Stimulated activated naive CD4-positive, alpha-beta T cell treated with Interleukin-2 at 50 U/mL for 16 hours (primary cell): ENCODE data around the gene GAS2.

Experiments used
- DNase-seq: peaks from one replicate; lab custom pipeline; 2025; lab: John Stamatoyannopoulos, UW

GAS2 gene

DNA sequence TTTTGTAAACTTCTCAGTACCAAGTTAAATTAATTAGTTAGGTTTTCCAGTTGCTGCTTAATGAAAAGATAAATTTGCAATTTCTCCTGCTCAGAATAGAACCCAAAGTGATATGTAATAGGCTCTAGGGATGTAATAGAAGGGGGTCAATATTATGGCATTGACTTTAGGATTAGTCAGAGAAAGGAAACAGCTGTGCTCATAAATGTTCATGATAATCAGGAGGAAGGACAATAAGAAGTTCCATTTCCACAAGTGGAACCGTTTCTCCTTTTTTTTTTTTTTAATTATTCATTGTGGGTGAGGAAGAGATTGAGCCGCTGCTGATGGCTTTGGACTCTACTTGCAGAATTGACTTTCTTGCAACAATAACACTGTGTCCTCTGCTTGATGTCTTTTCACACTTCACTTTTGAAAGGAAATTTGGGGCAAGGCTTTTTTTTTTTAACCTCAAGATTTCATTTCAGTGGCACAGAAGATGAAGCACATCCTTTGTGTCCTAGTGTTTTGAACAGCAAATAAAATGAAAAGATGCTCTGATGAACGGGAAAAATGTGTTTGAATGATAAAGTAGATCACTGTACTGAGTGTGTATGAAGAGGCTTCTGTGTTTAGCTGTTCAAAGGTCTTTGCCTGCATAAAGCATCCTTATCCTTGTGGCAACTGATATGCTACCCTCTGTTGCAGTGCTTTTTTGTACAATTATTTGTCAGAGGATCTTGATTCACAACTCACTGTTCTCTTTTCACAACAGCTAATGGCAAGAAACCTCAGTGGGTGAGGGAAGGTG is 62.4 kb downstream of the GAS2 start:
- no peak for DNase-seq

DNA sequence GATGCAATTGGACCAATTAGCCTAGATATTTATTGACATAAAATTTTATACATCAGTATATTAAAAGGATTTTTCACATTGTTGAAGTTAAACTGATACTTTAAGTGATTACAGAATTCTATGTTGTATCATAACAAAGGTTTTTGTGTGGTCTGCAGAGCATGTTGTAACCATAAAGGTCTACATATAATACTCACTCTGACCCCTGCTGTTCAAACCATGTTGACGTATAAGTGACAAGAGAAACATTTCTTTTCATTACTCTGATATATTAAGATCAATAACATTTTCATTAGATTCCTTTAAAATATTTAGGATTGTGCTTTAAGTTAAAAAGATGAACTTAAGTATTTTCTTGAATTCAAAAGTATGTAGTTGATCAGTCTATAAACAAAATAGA is 63.9 kb downstream of the GAS2 start:
- no peak for DNase-seq

DNA sequence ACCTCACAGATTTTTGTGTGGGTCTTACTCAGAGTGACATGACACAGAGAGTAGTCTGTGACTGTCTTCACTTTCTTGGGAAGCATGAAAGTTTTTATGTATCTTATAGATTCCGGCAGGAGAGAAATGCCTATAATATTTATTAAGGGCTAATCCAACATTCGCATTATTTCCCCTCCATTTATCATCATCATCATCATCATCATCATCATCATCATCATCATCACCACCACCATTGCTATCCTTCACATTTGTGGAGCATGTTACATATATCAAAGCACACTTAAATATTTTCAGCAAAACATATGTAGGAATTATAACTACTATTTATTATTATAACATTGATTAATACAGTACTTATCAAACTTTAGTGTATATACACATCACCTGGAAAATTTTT is 66.2 kb downstream of the GAS2 start:
- no peak for DNase-seq

DNA sequence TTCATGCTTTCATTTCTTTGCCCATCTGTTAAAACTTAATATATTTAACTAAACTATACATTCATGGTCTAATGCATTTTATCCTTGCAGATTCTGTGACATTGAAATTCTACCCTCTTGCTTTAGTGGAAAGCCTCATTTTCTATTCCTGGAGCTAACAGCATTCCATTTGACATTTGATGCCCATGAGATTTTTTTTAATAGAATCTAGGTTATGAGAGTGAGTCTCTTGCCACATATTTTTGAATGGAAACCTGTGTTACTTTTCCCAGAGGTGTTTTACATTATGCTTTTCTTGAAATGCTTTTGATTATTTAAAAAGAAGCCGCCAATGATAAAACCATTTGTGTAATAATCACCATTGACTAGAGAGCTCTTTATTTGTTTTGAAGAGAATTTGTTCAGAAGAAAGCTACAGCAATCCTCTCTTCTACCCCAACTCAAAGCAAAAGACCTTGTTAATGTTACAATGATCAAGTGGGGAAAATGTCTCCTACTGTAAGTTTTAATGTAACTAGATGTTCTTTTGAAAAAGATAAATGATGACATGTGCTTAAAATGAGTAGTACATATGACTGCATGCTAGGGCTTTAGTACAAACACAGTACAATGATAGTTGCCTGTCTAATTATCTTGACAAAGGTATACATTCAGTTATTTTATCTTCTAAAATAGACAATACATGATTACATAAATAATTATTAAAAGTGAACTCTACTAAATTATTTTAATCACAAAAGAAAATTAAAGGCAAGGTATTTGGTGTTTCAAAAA is 67.3 kb downstream of the GAS2 start:
- no peak for DNase-seq

DNA sequence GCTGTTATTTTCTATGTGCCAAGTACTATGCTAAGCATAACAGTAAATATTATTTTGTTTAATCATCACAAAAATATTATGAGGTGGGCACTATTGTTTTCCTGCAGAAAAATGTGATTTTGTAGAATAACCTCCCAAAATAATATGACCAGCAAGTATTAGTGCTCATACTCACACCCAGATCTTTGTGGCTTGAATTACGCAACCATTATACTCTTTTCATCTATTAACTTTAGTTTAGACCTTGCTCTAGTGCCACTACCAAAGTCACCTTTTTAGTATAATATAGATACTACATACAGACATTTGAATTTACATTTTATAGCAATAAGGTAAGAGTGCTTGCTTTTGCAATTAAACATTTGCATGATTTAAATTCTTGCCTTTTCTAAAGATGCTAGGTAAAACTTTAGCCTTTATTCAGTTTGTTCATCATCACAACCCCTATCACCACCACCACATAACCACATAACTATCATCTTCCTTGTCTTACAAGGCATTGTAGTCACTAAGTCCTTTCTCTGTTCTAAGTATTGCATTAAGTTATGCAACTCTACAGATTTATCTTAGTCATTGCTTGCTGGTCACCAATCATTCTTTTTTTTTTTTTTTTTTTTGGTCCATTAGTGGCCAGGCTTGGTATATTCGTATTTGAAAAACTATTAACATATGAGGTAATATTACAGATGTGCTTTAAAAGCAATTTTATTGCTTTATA is 68.4 kb downstream of the GAS2 start:
- DNase-seq: no peak

DNA sequence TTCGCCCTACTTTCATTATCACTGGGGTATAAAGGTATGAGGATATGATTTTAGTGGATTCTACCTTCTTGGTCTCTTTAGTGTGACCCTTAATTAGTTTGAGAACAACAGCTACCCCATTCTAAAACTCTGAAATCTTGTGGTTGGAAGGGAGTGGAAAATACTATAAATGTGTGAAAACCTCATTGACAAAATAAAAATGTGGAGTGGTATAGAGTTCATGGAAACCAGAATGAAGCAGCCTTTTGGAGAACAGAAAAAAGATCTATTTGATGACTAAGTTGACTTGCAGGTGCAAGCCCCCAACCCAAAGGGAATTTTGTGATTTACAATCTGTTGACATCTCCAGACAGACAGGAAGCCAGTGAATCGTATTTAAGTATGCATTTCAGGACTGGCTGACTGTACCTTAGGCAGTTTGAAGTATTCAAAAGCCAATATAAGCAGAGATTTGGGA is 75.8 kb downstream of the GAS2 start:
- no peak for DNase-seq

DNA sequence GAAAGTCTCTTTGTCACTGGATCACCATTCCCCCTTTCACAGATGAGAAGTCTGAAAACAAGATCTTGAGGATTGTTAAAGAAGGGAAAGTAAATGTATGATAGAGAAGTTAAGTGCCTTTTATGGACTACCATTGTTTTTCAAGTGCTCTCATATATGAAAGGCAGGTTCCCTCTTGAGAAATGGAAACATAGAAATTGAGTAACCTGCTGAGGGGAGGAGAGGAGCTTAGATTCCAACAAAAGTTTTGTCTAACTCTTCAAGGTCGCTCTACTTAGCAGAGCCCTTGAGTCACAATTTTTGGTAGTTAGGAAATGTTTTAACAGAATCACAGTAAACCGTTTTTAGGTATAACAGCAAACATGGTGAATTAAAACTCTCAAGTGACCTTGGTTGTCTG is 83.1 kb downstream of the GAS2 start:
- no peak for DNase-seq

DNA sequence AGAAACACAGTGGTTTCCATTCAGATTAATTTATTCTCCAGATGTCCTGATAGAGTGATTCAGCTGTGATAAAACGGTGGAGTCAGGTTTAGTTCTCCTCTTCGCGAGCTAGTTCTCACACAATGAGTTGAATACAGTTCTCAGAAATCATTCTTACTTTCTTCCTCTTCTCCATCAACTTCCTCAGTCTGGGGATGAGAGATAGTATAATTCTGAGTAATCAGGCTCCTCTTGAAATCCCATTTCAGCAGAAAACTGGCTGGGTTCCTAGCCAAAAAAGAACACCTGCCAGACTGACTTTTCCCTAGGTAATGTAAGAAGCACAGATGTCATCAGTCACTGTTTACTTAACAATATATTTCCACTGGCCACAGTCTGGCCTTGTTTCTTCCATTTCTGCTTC is 86.5 kb downstream of the GAS2 start:
- DNase-seq: no peak

DNA sequence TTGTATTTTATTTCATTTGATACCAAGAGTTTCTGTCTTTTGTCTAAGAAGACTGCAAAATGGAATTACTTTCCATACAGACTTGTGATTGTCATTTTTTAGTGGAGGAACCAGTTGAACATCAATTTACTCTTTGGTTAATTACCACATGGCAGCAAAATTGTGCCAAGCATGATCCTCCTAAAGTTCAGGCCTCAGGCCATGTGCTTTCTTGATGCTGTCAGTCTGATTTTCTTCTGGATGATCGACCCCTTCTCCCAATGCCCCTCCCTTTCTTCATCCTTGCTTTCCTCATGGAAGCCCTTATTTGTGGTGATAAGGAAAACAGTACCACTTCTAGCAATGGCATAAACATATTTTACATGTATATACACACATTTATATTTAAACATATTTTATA is 87.0 kb downstream of the GAS2 start:
- no peak for DNase-seq

DNA sequence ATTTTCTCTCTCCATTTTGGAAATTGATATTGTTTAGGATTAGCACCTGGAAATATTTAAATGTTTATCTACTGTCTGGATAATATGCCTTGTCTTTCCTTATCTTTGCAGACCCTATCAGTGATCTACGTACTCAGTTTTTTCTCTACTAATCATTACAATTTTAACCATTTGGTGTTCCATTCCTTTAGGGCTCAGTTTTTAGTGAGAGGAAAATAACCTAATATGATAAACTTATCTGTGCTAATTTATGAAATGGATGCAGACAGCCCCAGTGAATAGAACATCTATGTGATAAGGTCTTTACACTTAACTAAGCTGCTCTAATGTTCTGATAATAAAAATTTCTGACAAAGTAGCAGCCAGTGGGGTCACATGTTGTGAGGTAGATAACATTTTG is 94.7 kb downstream of the GAS2 start:
- DNase-seq: no peak

DNA sequence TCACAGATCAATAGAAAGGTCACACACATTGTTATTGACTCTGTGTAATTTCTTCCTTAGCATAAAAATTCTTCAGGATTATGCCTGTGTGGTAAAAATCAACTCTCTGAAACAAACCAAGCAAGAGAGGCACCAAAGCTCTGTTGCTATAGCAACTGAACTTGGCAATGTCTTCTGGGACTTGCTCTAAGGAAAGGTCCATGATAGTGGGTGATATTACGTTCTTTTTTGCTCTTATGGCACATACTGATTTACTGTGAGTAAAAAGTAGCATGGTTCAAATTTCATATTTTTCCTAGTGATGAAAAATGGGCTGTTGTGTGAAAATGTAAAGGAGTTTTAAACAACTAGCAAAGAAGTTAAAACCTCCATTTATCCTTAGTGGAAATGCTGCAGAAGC is 96.8 kb downstream of the GAS2 start:
- no peak for DNase-seq

DNA sequence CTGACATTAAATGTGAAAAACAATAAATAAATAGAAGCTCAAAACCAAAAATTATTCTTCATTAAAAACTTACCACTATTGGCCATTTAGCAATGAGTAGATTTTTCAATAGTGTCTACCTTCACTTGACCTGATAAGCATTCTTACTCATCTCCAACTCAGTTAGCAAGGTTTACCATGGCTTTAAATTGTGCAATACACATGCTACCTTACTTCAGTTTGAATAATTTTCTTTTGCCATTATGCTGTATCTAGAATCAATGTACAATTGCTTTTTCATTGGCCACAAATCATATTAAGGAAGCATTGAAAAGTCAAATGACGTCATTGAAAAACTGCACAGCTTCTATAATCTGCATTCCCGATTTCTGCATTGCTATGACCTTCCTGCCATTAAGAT is 98.3 kb downstream of the GAS2 start:
- DNase-seq: no peak

DNA sequence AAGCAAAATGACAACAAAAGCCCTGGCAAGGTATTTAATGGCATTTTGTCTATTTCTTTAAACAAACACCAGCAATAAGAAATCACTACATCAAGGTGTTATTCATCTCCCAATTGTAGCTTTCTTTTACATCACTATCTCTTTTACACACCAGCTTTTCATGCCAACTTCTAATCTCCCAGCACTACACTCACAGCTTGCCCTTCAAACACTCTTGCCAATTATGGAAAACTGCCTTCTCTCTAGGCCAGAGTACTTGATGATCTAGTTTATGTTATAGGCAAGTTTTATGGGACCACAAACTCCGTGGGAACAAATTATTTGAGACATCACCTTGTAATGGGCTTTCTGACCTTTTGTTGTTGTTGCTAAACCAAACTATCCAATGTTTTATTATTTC is 101.9 kb downstream of the GAS2 start:
- DNase-seq: no peak

DNA sequence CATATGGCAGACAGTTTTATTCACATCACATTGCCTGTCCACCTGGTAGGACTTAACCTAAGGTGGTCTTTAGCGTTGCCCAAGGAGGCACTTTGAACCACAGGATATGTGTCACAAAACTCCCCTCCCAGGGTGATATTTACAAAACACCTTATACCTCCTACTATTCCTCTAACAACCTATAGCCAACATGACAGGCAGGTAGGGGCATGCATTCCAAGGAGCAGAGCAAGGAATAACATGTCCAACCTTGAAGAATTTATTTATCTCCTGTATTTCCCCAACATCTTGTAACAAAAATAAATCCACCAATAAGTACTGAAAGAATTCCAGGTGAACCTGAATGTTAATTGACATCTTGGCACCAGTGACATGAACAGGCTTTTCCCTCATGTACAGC is 102.7 kb downstream of the GAS2 start:
- DNase-seq: no peak

DNA sequence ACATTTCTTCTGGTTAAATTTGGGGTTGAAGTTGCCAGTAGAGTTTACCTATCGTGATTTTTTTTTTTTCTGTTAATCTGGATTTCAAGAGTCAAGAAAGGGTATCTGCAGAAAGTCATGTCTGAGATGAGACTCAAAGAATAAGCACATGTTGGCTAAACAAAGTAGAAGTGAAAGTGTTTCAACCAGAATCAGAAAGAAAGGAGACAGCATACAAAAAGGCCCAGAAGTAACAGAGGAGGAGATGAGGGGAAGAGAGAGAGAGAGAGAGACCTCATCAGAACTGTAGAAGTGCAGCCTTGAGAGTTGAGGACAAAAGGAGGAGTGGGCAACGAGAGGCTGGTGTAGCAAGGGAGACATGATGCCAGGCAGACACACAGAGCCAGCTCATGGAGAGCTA is 108.3 kb downstream of the GAS2 start:
- no peak for DNase-seq

DNA sequence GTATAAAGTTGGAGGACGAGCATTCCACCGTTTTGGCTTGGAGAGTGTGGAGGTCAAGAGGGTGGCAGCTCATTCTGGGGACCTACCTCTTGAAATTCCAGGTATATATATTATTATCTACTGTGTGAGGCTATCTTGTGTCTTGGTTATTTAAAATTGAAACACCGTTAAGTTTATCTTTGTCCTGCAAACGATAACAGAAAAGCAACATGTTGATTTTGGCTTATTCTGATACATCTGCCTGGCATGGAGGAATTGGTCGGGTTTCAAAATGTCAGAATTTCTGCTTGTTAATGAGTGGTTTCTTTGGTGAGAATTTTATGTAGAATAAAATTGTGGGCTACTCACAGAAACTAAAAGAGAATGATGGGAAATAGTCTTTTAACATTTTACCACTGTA is 108.8 kb downstream of the GAS2 start:
- no peak for DNase-seq

DNA sequence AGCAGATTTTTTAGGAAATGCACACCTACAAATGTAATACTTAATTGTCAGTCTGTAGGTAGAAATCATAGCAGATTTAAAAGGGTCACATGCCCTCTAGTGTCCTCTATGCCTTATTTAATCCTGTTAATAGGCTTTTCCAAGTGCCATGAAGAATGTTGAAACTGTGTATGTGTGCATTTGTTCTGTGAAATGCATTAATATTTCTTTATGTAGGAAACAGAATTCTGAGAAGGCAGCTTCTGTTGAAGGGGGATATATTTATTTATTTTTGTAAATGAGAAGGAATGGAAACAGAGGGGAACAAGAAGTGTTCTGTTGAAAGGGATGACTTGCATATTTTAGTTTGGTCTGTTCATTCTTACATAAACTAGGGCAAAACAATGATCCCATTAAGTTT is 112.2 kb downstream of the GAS2 start:
- no peak for DNase-seq

DNA sequence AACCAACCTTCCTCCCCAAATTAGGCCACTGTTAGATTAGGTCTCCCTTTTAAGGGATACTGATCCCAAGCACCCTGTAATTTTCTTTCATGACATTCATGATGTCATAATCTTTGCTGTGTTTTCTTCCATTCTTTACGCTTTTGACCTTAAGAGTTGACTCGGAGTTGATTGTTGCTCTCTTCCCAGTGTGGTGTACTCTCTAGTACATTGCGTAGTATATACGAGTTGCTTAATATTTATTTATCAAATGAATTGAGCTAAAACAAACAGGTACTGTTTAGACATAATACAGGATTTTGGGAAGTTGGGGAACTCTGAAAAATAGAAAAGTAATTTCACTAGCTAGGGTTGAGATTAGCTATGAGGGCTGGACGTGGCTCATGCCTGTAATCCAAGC is 113.4 kb downstream of the GAS2 start:
- no peak for DNase-seq

DNA sequence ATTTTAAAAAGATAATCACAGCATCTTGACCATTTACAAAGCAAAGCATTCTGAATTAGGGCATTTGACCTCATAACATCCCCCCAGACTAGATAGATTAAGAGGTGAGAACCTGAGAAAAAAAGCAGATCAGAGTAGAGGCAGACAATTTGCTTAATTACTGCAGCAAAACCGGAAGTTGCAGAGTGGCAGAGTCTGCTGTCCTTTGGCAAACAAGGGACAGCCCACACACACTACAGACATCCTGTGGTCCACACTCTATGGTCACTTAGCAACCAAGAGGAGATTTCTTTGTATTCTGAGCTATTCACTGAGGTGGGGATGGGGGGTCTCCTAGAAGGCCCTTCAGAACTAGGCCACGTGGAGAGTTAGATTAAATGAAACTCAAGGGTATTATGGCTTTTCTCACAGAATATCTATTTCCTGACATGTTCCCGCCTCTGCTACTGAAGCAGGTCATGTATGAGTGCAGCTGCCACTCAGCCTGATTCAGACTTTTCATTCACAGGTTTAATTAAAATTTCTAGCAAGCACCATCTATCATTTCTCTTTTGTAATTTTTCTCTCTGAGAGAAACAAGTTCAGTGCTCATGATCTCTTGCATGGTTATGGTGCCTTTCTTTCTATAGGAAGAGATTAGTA is 114.7 kb downstream of the GAS2 start:
- no peak for DNase-seq

DNA sequence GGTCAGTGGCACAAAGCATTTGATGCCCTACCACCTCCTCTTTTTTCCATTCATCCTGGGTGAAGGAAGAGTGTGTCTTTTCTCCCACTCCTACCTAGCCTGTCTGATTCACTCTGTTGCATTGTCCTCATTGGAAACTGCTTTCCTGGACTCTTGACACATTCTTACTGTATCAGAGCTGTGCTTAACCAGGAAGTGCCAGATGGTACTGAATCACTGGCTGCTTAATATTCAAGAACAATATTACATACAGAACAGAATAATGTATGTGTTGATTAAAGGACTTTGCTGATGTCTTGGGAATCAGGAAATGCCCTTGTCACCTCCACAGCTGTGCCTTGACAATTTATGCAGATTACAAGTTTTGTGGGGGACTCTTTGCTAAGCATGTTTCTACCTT is 118.8 kb downstream of the GAS2 start:
- DNase-seq: no peak

DNA sequence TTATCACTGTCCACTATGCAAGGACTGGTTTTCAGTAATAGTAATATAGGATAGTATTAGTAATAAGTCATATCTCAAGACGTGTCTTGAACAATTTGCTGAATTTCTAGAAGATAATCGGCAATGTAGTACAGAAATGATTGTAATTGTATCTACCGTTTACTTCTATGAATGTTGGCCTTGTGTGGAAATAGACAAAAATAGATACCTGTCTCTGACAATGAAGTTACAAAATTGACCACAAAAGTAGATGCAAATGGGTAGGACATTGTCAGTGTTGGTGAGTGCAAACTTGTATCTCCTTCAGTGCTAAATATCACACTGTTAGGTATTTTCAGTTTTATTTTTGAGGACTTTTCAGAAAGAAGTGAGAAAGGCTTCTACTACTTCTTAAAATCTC is 120.1 kb downstream of the GAS2 start:
- DNase-seq: no peak

DNA sequence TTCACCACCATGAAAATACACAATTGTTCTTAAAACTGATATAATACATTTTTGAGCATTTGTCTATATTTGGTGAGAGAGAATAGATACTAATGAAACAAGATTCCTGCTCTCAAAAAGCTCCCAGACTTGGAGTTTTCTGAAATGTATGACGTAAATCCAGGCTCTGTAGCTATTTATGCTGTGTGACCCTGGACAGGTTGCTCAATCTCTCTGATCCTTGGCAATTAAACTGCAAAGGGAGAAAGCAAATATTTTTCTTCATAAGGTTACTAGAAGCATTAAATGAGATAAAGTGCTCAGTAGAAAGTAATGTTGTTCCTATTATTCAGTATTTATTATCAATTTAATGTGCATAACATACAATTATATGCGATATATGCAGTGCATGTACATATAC is 120.6 kb downstream of the GAS2 start:
- no peak for DNase-seq
